ENCODE measurements around the gene PDSS1.
A peak's percentile ranks its signal among the peaks of the same experiment; 100 is the strongest.
"Not testable (repeated sequence)": the region's sequence is repeated elsewhere in the genome, so short reads cannot be mapped to it uniquely, and the experiment has no call there.

Gene PDSS1, protein sequence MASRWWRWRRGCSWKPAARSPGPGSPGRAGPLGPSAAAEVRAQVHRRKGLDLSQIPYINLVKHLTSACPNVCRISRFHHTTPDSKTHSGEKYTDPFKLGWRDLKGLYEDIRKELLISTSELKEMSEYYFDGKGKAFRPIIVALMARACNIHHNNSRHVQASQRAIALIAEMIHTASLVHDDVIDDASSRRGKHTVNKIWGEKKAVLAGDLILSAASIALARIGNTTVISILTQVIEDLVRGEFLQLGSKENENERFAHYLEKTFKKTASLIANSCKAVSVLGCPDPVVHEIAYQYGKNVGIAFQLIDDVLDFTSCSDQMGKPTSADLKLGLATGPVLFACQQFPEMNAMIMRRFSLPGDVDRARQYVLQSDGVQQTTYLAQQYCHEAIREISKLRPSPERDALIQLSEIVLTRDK

GRCh38 chr10:26697163-26697921, at the start of gene PDSS1:
Gene PDSS1, plus strand, starts transcription at chr10:26697701. Its CDS starts 11 bp downstream, at chr10:26697712.
- FAIRE-seq (no peak), DNase-seq (ENCODE audit: low spot score) (peak; percentile 29)

- FAIRE-seq = not testable (repeated sequence)
Observed at GRCh38 chr10:26648245-26648636, 49.3 kb upstream of the PDSS1 start.

DNA sequence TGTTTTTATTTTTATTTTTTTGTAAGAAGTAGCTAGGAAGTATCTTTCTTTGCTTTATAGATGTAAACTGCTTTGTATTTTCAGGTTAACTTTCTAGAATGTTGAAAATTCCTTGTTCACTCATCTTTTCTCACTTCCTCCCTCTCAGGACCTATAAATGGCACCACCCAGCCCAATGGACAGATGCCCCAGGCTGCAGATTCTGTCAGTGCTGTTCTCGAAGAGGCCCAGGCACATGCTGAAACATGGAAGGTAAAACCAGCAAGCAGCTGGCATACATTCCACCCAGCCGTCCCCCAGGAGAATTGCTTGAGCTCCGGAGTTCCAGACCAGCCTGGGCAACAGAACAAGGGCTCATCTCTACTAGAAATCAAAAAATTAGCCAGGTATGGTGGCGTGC, 47.1 kb upstream of the PDSS1 start:
- FAIRE-seq = no peak
- no peak for DNase-seq (ENCODE audit: low spot score)

More at GRCh38 chr10:26648245-26648636, 49.3 kb upstream of the PDSS1 start:
- not testable (repeated sequence) for DNase-seq (ENCODE audit: low spot score)

DNA sequence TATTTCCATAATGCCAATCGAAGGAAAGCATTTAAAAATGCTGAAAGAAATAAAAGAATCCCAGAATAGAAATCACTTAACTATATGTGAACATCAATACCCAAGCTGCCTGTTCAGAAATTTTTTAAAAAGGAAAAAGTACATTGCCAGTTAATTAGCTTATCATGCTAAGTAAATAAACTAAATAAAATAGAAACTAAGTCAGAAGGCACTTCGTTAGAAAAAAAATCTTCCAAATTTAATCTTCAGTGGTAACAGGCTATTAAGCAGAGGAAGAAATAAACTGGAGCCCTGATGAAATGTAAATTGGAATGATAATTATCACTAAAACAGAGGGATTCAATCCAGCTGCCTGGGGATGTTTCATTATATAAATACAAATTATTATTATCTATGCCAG, 46.0 kb upstream of the PDSS1 start:
- FAIRE-seq; DNase-seq (ENCODE audit: low spot score): not testable (repeated sequence)

GRCh38 chr10:26653004-26653403, 44.5 kb upstream of the PDSS1 start:
- no peak for FAIRE-seq
- no peak for DNase-seq (ENCODE audit: low spot score)

DNA sequence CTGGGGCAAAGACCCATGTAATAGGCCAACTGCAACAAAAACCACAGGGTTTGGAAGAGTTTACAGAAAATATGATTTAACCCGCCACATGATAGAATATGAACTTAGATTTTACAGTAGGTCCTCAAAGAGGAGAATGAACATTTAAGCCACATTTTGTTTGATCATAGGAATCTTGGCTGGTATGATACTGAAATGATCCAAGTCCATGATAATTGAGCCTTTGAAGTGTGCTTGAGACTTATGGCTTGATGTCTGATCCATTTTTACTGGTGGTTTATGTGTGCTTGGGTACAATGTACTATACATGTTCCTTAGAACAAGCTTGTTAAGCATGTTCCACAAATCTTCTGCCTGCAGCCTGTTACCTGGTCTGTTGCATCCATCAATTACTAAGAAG, 41.8 kb upstream of the PDSS1 start:
- DNase-seq (ENCODE audit: low spot score) (no peak), FAIRE-seq (no peak)

- DNase-seq (ENCODE audit: low spot score) (no peak), FAIRE-seq (no peak)
Observed at GRCh38 chr10:26662864-26663263, 34.6 kb upstream of the PDSS1 start.

- DNase-seq (ENCODE audit: low spot score) = no peak
- FAIRE-seq = no peak
Observed at GRCh38 chr10:26665080-26666048, 32.1 kb upstream of the PDSS1 start.

DNA sequence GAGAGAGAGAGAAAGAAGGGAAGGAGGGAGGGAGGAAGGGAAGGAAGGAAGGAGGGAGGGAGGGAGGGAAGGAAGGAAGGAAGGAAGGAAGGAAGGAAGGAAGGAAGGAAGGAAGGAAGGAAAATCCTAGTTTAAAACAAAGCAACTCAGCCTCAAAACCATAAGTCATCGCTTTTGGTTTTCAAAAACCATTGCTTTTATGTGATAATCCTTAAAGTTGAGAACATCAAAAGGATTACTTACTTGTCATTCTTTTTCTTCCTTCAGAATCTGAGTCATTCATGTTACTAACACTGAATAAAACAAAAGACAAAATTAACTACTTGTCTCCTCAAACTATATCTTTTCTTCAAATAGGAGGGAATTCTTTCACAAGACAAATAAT, 21.6 kb upstream of the PDSS1 start:
- FAIRE-seq = no peak
- DNase-seq (ENCODE audit: low spot score) = no peak

DNA sequence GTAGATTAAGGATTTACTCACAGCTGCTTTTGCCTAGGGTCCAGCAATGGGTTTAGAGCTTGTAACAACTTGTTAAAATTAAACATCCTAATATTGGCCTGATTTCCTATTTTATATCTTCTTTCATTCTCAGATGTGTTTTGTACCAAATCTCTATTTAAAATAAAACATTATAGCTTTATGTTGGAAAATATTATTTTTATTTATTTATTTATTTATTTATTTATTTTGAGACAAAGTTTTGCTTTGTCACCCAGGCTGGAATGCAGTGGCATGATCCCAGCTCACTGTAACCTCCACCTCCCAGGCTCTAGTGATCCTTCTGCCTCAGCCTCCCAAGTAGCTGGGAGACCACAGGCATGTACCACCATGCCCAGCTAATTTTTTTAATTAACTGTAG, 17.9 kb upstream of the PDSS1 start:
- FAIRE-seq = no peak
- no peak for DNase-seq (ENCODE audit: low spot score)

DNA sequence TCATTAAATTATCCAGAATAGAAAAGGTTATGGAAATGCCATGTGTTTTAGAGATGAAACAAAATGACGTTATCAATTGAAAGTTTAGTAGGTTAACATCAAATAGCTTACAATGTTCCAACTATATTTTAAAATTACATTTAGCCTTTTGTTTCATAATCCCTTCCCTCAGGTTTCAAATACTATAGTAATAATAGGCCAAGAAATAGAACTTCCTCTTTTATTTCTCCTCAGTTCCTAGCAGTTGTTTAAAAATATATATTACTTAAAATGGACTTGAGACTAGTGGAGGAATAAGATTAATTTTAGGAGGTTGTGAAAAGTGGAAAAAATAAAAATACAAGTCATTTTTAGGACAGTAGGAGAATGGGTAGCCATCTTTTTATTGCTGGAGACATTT, 16.4 kb upstream of the PDSS1 start:
- FAIRE-seq = no peak
- no peak for DNase-seq (ENCODE audit: low spot score)

- DNase-seq (ENCODE audit: low spot score) (peak; percentile 22), FAIRE-seq (peak; percentile 96)
Observed at GRCh38 chr10:26681971-26682370, 15.5 kb upstream of the PDSS1 start.

GRCh38 chr10:26682931-26683330, 14.6 kb upstream of the PDSS1 start:
- DNase-seq (ENCODE audit: low spot score) (no peak), FAIRE-seq (no peak)

DNA sequence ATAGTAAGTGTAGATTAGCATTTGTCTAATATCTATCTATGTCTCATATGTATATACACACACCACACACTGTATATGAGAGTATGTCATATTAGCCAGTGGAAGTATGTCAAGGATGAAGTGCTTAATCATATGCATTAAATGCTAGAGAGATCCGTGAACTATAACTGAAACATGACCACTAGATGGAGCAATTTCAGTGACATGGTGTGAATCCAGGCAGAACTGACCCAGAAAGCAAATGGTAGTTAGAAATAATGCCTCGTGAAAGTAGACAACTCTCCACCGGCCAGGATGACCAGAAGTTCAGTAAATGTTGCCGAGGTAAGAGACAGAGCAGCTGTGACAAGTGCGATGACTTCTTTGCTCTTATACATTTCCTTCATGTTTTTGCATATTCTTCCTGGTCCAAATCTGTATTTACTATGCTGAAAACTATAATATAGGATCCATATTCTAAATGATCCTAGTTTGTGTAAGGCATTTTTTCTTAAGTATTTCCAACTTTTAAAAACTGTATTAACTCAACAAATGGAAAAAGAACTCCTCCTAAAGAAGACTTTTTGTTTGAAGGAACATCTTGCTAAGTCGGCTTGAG, 12.7 kb upstream of the PDSS1 start:
- FAIRE-seq (peak; percentile 88), DNase-seq (ENCODE audit: low spot score) (peak; percentile 53)

DNA sequence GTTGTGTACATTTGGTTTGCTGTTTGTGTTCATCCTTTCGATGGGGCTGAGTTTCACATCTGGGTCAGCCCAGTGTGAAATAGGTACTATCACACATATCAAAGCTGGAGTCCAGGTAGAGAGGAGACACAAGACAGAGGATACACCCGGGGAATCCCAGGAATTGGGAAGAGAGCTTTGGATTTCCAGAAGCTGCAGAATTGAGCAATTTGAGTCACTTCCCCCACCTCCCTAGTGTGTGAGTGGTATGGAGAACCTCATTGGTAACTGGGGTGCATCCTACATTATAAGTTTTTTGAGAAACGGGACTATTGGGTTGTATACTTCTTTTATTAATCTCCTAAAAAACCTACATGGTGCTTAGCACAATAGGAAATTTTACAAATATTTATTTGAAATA, 12.1 kb upstream of the PDSS1 start:
- no peak for FAIRE-seq
- no peak for DNase-seq (ENCODE audit: low spot score)

- FAIRE-seq = no peak
- no peak for DNase-seq (ENCODE audit: low spot score)
Observed at GRCh38 chr10:26689399-26689798, 8.1 kb upstream of the PDSS1 start.

GRCh38 chr10:26690731-26691475, 6.6 kb upstream of the PDSS1 start:
- DNase-seq (ENCODE audit: low spot score) (no peak), FAIRE-seq (no peak)

GRCh38 chr10:26694536-26694935, 3.0 kb upstream of the PDSS1 start:
- FAIRE-seq; DNase-seq (ENCODE audit: low spot score): not testable (repeated sequence)

GRCh38 chr10:26696786-26697162, 727 bp upstream of the PDSS1 start:
- no peak for DNase-seq (ENCODE audit: low spot score)
- FAIRE-seq = no peak

DNA sequence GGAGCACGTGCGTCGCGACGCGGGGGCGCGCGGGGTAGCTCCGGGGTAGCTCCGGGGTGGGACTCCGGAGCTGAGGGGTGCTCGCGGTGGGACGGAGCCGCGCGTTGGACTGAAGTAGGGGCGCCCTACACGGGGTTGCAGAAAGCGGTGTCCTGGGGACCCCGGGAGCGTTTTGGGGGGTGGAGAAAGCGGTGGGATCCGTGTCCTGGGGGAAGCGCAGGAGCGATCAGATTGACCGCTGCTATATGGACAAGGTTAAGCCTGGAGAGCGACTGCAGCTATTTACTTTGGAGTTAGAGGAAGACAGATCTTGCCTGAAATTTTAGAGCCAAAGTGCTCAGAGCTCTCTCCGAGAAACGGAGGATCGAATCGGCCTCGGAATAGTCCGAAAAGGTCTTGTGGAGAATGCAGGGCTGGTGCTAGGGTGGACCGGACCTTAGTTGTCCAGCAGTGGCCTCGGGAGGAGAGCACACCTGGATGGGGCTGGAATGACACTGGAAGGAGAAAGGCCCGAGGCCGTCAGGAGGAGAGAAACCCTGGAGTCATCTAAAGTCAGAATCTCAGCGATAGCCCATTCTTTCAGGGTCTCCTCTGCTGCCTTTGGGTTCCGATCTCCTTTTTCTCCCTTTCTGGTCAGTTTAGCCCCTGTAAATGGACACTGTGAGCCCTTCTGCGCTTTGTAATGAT, 564 bp downstream of the PDSS1 start:
- FAIRE-seq = no peak

More for the DNA sequence above, 564 bp downstream of the PDSS1 start:
- DNase-seq (ENCODE audit: low spot score) = no peak
